GM19395 (cell line): Measurements from ENCODE around the gene CCDC59.

Source experiments
- ATAC-seq: cut with Tn5 transposase; IDR thresholded peaks from one replicate; pipeline ENCODE4 v1.9.1; 2021; ENCODE audit warnings: mild to moderate bottlenecking, moderate library complexity; ENCODE audit not compliant: unreplicated experiment

The CCDC59 gene

DNA sequence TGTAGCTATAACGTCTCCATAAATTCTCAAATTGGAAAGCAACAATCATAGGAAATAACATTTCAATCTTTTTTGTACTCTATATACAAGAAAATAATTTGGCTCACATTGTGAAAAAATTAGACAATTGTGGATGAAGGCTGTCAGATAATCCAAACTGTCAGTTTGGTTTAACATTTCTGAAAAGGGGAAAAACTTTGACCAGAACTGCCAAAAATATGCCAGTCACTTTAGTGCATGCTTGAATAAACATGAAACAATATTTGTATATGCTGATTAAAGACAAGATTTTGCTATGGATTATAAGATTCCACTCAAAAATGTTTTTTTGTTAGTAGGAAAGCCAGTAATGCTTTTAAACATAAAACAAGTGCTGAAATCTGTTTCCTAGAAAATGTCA is 38.9 kb downstream of the CCDC59 start:
- no peak for ATAC-seq

DNA sequence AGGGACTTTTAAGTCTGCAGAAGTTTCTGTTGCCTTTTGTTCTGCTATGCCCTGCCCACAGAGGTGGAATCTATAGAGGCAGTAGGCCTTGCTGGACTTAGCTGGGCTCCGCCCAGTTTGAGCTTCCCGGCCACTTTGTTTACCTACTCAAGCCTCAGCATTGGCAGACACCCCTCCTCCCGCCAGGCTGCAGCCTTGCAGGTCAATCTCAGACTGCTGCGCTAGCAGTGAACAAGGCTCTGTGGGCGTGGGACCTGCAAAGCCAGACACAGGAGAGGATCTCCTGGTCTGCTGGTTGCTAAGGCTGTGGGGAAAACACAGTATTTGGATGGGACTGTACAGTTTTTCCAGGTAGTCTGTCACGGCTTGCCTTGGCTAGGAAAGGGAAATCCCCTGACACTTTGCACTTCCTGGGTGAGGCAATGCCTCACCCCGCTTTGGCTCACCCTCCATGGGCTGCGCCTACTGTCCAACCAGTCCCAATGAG is 43.7 kb downstream of the CCDC59 start:
- no peak for ATAC-seq
